Spleen (tissue), 7 donors: ENCODE data around the gene EXD3.

Experiments used
- POLR2A ChIP-seq, 3 donors: fragments of 450-650 bp; IDR thresholded peaks; one replicate each; pipeline ENCODE4 v1.5.1; 2017; ENCODE audit warnings: antibody characterized with exemption in 3 of 3, mild to moderate bottlenecking in 1 of 3
- POLR2AphosphoS5 ChIP-seq, 3 donors: sonication (generic); formaldehyde crosslinking; IDR thresholded peaks; one replicate each; pipeline ENCODE4 v1.5.1; 2017; ENCODE audit warnings: antibody characterized with exemption in 3 of 3
- TF ChIP-seq, protein P1 (sequence below), 11 experiments: fragments of 200-600 bp in 7 of 11; fragments of 450-650 bp in 4 of 11; sonication (generic) in 4 of 11; IDR thresholded peaks in 8 of 11; conservative IDR thresholded peaks in 3 of 11; 1 replicate in 7 of 11; 2 replicates in 4 of 11; pipeline versions ENCODE4 v1.4.0 to v1.8.0; 2016 to 2021; ENCODE audit warnings: antibody characterized with exemption in 11 of 11, inconsistent platforms in 4 of 11, mild to moderate bottlenecking in 1 of 11
- donor health status: DM: no; HTN: no; CAD: no; lungs with moderate emphysema.
- donor health status: DM: no; HTN: no; CAD: no.
- donor health status: DM: no; HTN: no; CAD: no.

DNA sequence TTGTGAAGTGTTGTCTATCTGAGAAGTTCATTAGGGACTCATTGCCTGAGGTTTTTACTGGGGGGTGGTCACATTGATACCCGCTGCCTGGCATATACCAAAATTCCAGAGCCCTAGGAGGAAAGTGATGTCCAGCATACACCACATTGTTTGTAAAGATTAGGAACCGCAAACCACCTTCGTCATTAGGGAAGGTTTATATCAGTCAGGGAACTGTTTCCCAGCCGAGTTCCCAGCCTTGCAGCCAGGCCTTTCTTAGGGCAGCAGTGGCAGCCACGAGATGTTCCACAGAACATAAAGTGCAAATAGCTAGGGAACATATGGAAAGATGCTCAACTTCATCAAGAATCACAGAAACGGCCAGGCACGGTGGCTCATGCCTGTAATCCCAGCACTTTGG is 80.5 kb downstream of the EXD3 start:
- TF ChIP-seq, protein P1, sequence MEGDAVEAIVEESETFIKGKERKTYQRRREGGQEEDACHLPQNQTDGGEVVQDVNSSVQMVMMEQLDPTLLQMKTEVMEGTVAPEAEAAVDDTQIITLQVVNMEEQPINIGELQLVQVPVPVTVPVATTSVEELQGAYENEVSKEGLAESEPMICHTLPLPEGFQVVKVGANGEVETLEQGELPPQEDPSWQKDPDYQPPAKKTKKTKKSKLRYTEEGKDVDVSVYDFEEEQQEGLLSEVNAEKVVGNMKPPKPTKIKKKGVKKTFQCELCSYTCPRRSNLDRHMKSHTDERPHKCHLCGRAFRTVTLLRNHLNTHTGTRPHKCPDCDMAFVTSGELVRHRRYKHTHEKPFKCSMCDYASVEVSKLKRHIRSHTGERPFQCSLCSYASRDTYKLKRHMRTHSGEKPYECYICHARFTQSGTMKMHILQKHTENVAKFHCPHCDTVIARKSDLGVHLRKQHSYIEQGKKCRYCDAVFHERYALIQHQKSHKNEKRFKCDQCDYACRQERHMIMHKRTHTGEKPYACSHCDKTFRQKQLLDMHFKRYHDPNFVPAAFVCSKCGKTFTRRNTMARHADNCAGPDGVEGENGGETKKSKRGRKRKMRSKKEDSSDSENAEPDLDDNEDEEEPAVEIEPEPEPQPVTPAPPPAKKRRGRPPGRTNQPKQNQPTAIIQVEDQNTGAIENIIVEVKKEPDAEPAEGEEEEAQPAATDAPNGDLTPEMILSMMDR (IDR thresholded peaks at IDR 0.05 in 8 of 11, conservative IDR thresholded peaks at IDR 0.05 in 3 of 11), result no peak
- TF ChIP-seq POLR2A (IDR thresholded peaks at IDR 0.05) (no peak), POLR2AphosphoS5 (IDR thresholded peaks at IDR 0.05) (no peak)
